Loucy (cell line): Measurements from ENCODE around the gene SAP30.

Experiments used
- H2AFZ ChIP-seq: fragments of 200-600 bp; sonication (generic); 2 replicates; pipeline ENCODE4 v1.6.0; 2016; ENCODE audit warnings: antibody characterized with exemption, mild to moderate bottlenecking, low read length, moderate library complexity
- H3F3A ChIP-seq: fragments of 200-600 bp; 2 replicates; pipeline ENCODE4 v1.6.0; 2016; ENCODE audit warnings: antibody characterized with exemption, low read depth, mild to moderate bottlenecking
- H3K27me3 ChIP-seq: fragments of 200-600 bp; sonication (generic); 2 replicates; pipeline ENCODE4 v1.6.1; 2014; ENCODE audit warnings: low read length, mild to moderate bottlenecking; ENCODE audit not compliant: insufficient read depth, poor library complexity, severe bottlenecking
- H3K36me3 ChIP-seq: fragments of 200-600 bp; sonication (generic); 2 replicates; pipeline ENCODE4 v1.6.1; 2016; ENCODE audit warnings: low read length; ENCODE audit not compliant: insufficient read depth
- H3K4me1 ChIP-seq: fragments of 200-600 bp; sonication (generic); 2 replicates; pipeline ENCODE4 v1.5.1; 2014; ENCODE audit warnings: low read length, mild to moderate bottlenecking; ENCODE audit not compliant: insufficient read depth, poor library complexity, severe bottlenecking
- H3K4me2 ChIP-seq: fragments of 200-600 bp; sonication (generic); 2 replicates; pipeline ENCODE4 v1.6.0; 2014; ENCODE audit warnings: antibody characterized with exemption, low read length, low read depth, mild to moderate bottlenecking; ENCODE audit not compliant: poor library complexity, severe bottlenecking
- H3K4me3 ChIP-seq: fragments of 200-600 bp; sonication (generic); 2 replicates; pipeline ENCODE4 v1.5.1; 2014; ENCODE audit warnings: low read length, mild to moderate bottlenecking, mixed read lengths; ENCODE audit not compliant: poor library complexity, severe bottlenecking
- H3K79me2 ChIP-seq: fragments of 200-600 bp; sonication (generic); 2 replicates; pipeline ENCODE4 v1.6.1; 2014; ENCODE audit warnings: low read length; ENCODE audit not compliant: insufficient read depth
- H3K9ac ChIP-seq: fragments of 200-600 bp; sonication (generic); 2 replicates; pipeline ENCODE4 v1.6.0; 2014; ENCODE audit warnings: mild to moderate bottlenecking, low read depth, low read length, moderate library complexity; ENCODE audit not compliant: poor library complexity, severe bottlenecking
- H3K9me2 ChIP-seq: fragments of 200-600 bp; sonication (generic); replicated peaks from 2 replicates; pipeline ENCODE4 v1.6.1; 2016; ENCODE audit warnings: low read depth, low read length, mixed read lengths
- H3K9me3 ChIP-seq: fragments of 200-600 bp; sonication (generic); 2 replicates; pipeline ENCODE4 v1.6.1; 2014; ENCODE audit warnings: mild to moderate bottlenecking, antibody characterized with exemption, low read length, low read depth; ENCODE audit not compliant: insufficient read depth
- H4K20me1 ChIP-seq: fragments of 200-600 bp; sonication (generic); 2 replicates; pipeline ENCODE4 v1.6.0; 2014; ENCODE audit warnings: antibody characterized with exemption, low read length, mild to moderate bottlenecking; ENCODE audit not compliant: insufficient read depth, poor library complexity, severe bottlenecking
- CTCF ChIP-seq: fragments of 200-600 bp; sonication (generic); conservative IDR thresholded peaks from 2 replicates; pipeline ENCODE4 v1.5.1; 2014; ENCODE audit warnings: mild to moderate bottlenecking, antibody characterized with exemption, low read length
- EZH2phosphoT487 ChIP-seq: fragments of 200-600 bp; IDR thresholded peaks from 2 replicates; pipeline ENCODE4 v1.6.1; 2018; ENCODE audit warnings: antibody characterized with exemption, mild to moderate bottlenecking, moderate library complexity, borderline replicate concordance

SAP30 gene

DNA sequence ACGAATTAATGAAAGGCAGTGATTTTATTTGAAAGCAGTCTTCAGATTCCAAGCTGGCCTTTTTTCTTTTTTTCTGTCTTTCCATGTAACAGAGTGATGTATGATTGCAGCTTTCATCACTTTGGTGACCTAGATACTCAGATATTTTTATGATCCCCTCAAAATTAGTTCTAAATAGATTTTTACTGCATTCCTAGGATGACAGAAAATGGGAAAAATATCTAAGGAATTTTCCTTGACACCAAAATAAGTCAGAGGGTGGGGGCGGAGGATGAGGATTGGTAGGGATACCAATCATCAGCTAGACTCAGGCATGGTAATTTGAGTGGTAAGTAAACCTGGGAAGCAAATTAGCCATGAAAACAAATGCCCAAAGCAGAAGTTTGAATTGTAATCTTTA is 24.7 kb upstream of the SAP30 start:
- TF ChIP-seq CTCF = no peak
- H3K9me2 ChIP-seq = no peaks in the 10 kb centered on the region
- H3K9ac ChIP-seq = no peak overlapping the region
- H3K27me3 ChIP-seq = no peaks in the 10 kb centered on the region
- H2AFZ ChIP-seq = no peak overlapping the region
- peaks cover 7% of the 10 kb centered on the region; the same call in 1 of the 2 replicates for H3K79me2 ChIP-seq
- no peaks in the 10 kb centered on the region for H3K36me3 ChIP-seq
- H3K4me3 ChIP-seq = no peak overlapping the region
- no peaks in the 10 kb centered on the region; the same call in 1 of the 2 replicates for H3K9me3 ChIP-seq
- H3F3A ChIP-seq = no peaks in the 10 kb centered on the region
- no peak overlapping the region for H3K4me2 ChIP-seq
- no peaks in the 10 kb centered on the region for H4K20me1 ChIP-seq
- peaks cover 3% of the 10 kb centered on the region for H3K4me1 ChIP-seq

GRCh38 chr4:173347467-173347866 is 23.3 kb upstream of the SAP30 start:
- no peaks in the 10 kb centered on the region for H4K20me1 ChIP-seq
- H3K27me3 ChIP-seq = no peaks in the 10 kb centered on the region
- H2AFZ ChIP-seq = no peak overlapping the region
- H3K4me3 ChIP-seq = no peak overlapping the region
- no peak overlapping the region for H3K4me2 ChIP-seq
- H3K9ac ChIP-seq = no peak overlapping the region
- no peaks in the 10 kb centered on the region for H3K9me2 ChIP-seq
- H3K9me3 ChIP-seq = no peaks in the 10 kb centered on the region; the same call in 1 of the 2 replicates
- peaks cover 7% of the 10 kb centered on the region; the same call in 1 of the 2 replicates for H3K79me2 ChIP-seq
- no peaks in the 10 kb centered on the region for H3F3A ChIP-seq
- no peak for TF ChIP-seq EZH2phosphoT487
- TF ChIP-seq CTCF = no peak
- no peaks in the 10 kb centered on the region for H3K36me3 ChIP-seq
- H3K4me1 ChIP-seq = no peaks in the 10 kb centered on the region

DNA sequence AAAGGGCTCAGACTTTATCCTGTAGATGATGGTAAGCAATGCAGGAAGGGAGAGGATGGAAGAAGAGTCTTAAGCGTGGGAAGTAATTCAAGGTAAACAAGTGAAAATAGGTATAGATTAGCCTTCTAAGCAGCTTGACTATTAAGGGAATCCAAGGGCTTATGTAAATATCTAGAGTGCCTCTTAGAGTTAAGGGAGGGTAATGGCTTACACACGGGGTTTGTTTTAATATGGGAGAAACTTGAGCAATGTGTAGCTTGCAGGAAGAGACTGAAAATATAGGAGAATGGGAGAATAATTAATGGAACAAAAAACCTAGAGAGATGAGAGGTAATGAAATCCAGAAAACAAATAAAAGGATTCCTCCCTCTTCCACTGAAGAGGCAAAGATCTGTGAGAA is 12.8 kb upstream of the SAP30 start:
- H3K4me3 ChIP-seq = no peak overlapping the region
- H3K9me2 ChIP-seq = no peaks in the 10 kb centered on the region
- TF ChIP-seq CTCF (0 out of 2 replicates have a peak, but pooled peaks have one; percentile 10), EZH2phosphoT487 (no peak)

More for the DNA sequence above, 12.8 kb upstream of the SAP30 start:
- H3K79me2 ChIP-seq = no peaks in the 10 kb centered on the region
- no peaks in the 10 kb centered on the region for H3F3A ChIP-seq
- H3K9me3 ChIP-seq = no peaks in the 10 kb centered on the region
- H3K4me1 ChIP-seq = peaks cover 7% of the 10 kb centered on the region
- no peaks in the 10 kb centered on the region for H3K27me3 ChIP-seq
- H3K36me3 ChIP-seq = no peaks in the 10 kb centered on the region
- no peak overlapping the region for H3K9ac ChIP-seq
- H3K4me2 ChIP-seq = no peak overlapping the region
- H4K20me1 ChIP-seq = no peaks in the 10 kb centered on the region
- H2AFZ ChIP-seq = no peak overlapping the region
